ENCODE results near the gene ZNF165.
"Not testable (repeated sequence)": the region's sequence is repeated elsewhere in the genome, so short reads cannot be mapped to it uniquely, and the experiment has no call there.

GRCh38 chr6:28080381-28080630 lies at the start of gene ZNF165:
- peak in 1 of 6 experiments; percentile 1 for TF ChIP-seq CTCF (IDR thresholded peaks at IDR 0.05)
- TF ChIP-seq POLR2A (IDR thresholded peaks at IDR 0.05): not testable (repeated sequence)

Measured in esophagus squamous epithelium (tissue), 4 donors.